HepG2 (cell line): Measurements from ENCODE around the gene RASSF7. TPM values are rescaled to one million over a fixed set of nuclear protein-coding genes. Genes with fewer than 3 reads are reported as not detected.

Source experiments
- CAMTA2 ChIP-seq: sonication (generic); formaldehyde crosslinking; IDR thresholded peaks from 2 replicates; pipeline ENCODE4 v1.4.0; 2020; ENCODE audit warnings: mild to moderate bottlenecking, missing genetic modification reagents, borderline replicate concordance
- DPF2 ChIP-seq: sonication (generic); formaldehyde crosslinking; IDR thresholded peaks from 2 replicates; pipeline ENCODE4 v1.4.0; 2020; ENCODE audit warnings: mild to moderate bottlenecking, low read depth, missing genetic modification reagents, borderline replicate concordance
- E2F5 ChIP-seq: sonication (generic); formaldehyde crosslinking; conservative IDR thresholded peaks from 2 replicates; pipeline ENCODE4 v1.4.0; 2020; ENCODE audit warnings: missing genetic modification reagents
- FOXP1 ChIP-seq, 2 experiments: fragments of 450-650 bp in 1 of 2; IDR thresholded peaks; 2 replicates each; pipeline ENCODE4 v1.6.1; 2017 to 2018; ENCODE audit warnings: antibody characterized with exemption in 1 of 2
- ISX ChIP-seq: sonication (generic); formaldehyde crosslinking; conservative IDR thresholded peaks from 2 replicates; pipeline ENCODE4 v1.5.0; 2020; ENCODE audit warnings: missing genetic modification reagents
- MLXIP ChIP-seq: sonication (generic); formaldehyde crosslinking; IDR thresholded peaks from 2 replicates; pipeline ENCODE4 v1.9.0; 2021; ENCODE audit warnings: missing genetic modification reagents, borderline replicate concordance
- NFYB ChIP-seq: sonication (generic); formaldehyde crosslinking; IDR thresholded peaks from 2 replicates; pipeline ENCODE4 v1.4.0; 2020; ENCODE audit warnings: missing genetic modification reagents
- RFXAP ChIP-seq: sonication (generic); formaldehyde crosslinking; IDR thresholded peaks from 2 replicates; pipeline ENCODE4 v1.4.0; 2020; ENCODE audit warnings: missing genetic modification reagents, borderline replicate concordance
- SMC3 ChIP-seq: IDR thresholded peaks from 2 replicates; pipeline ENCODE4 v1.6.1; 2011; ENCODE audit warnings: low read length, improper control_type of control experiment
- SRSF1 ChIP-seq: fragments of 200-400 bp; formaldehyde crosslinking; optimal IDR thresholded peaks from 2 replicates; pipeline ENCODE3; 2017; ENCODE audit warnings: mild to moderate bottlenecking, low read depth, low read length, moderate library complexity
- TFE3 ChIP-seq: IDR thresholded peaks from 2 replicates; pipeline ENCODE4 v1.6.1; 2016
- ZNF10 ChIP-seq: sonication (generic); formaldehyde crosslinking; IDR thresholded peaks from 2 replicates; pipeline ENCODE4 v1.4.0; 2020; ENCODE audit warnings: mild to moderate bottlenecking, low read depth, missing genetic modification reagents, borderline replicate concordance
- ZNF235 ChIP-seq: sonication (generic); formaldehyde crosslinking; IDR thresholded peaks from 2 replicates; pipeline ENCODE4 v1.8.1; 2023; ENCODE audit warnings: mild to moderate bottlenecking, missing genetic modification reagents, borderline replicate concordance
- ZNF362 ChIP-seq: sonication (generic); formaldehyde crosslinking; IDR thresholded peaks from 2 replicates; pipeline ENCODE4 v1.4.0; 2020; ENCODE audit warnings: missing genetic modification reagents, mild to moderate bottlenecking, borderline replicate concordance
- ZNF446 ChIP-seq: sonication (generic); formaldehyde crosslinking; IDR thresholded peaks from 2 replicates; pipeline ENCODE4 v1.5.0; 2020; ENCODE audit warnings: mild to moderate bottlenecking, missing genetic modification reagents
- ZNF558 ChIP-seq: sonication (generic); formaldehyde crosslinking; IDR thresholded peaks from 2 replicates; pipeline ENCODE4 v1.9.0; 2022; ENCODE audit warnings: mild to moderate bottlenecking, missing genetic modification reagents, borderline replicate concordance
- ZNF678 ChIP-seq: sonication (generic); formaldehyde crosslinking; IDR thresholded peaks from 2 replicates; pipeline ENCODE4 v1.4.0; 2020; ENCODE audit warnings: mild to moderate bottlenecking, missing genetic modification reagents
- ZNF878 ChIP-seq: sonication (generic); formaldehyde crosslinking; IDR thresholded peaks from 2 replicates; pipeline ENCODE4 v1.8.1; 2023; ENCODE audit warnings: mild to moderate bottlenecking, missing genetic modification reagents, moderate library complexity
- polyA plus RNA-seq, 8 experiments: library from polyadenylated mRNA; depleted of rRNA in 3 of 8; stranded (reverse) in 7 of 8; unstranded in 1 of 8; fragments of >200 nt; fragmentation: Illumina TruSeq in 4 of 8; extraction: Trizol in 4 of 8; gene quantifications; 2 replicates each; pipeline versions ENCODE4 v1.2.1 to v1.2.3, GENCODE V29; 2011 to 2016; ENCODE audit warnings: low read depth in 4 of 8, missing spikeins in 1 of 8, mixed read lengths in 1 of 8; ENCODE audit not compliant: insufficient read depth in 1 of 8
- total RNA-seq, 5 experiments: library from RNA; depleted of rRNA; stranded (reverse); fragments of >200 nt; fragmentation: Illumina TruSeq; extraction: Trizol; gene quantifications; 2 replicates each; pipeline ENCODE4 v1.2.3, GENCODE V29; 2016; ENCODE audit warnings: low read depth in 1 of 5

Gene RASSF7
- total and polyA plus RNA-seq, 2 of the 13 experiments (the other 11 are each of a cell fraction or from before 2014, with no cell fraction given) = 20.2 to 28.6 TPM

- TF ChIP-seq ZNF10 (CRISPR knock-in tag) (no peak), SRSF1 (no peak), TFE3 (CRISPR knock-in tag) (no peak), MLXIP (no peak), NFYB (CRISPR knock-in tag) (peak; percentile 80), ISX (CRISPR knock-in tag) (no peak), ZNF678 (CRISPR knock-in tag) (no peak), FOXP1 (IDR thresholded peaks at IDR 0.05) (no peak), FOXP1 (CRISPR knock-in tag; IDR thresholded peaks at IDR 0.05) (no peak), ZNF362 (no peak), SMC3 (no peak), RFXAP (CRISPR knock-in tag) (peak; percentile 47; the same call in 1 of the 2 replicates), ZNF558 (no peak), ZNF235 (no peak), CAMTA2 (CRISPR knock-in tag) (no peak), ZNF446 (CRISPR knock-in tag) (no peak; the same call in 1 of the 2 replicates), DPF2 (CRISPR knock-in tag) (no peak), ZNF878 (no peak), E2F5 (CRISPR knock-in tag) (0 out of 2 replicates have a peak, but pooled peaks have one; percentile 7)
Observed at GRCh38 chr11:568306-569157, 7.8 kb downstream of the RASSF7 start (continued).
